CD4-positive, alpha-beta T cell treated with Interleukin-4 for 4 hours (primary cell): ENCODE measurements around the gene PPP1R2B.

ENCODE experiments used
- DNase-seq: peaks from one replicate; pipeline ENCODE4 v3.0.0-alpha.2; 2020

Gene PPP1R2B

GRCh38 chr5:156879665-156880285, 29.7 kb downstream of the PPP1R2B start:
- no peak for DNase-seq

GRCh38 chr5:156883316-156883875, 33.3 kb downstream of the PPP1R2B start:
- DNase-seq, result no peak

GRCh38 chr5:156888520-156888919, 38.4 kb downstream of the PPP1R2B start:
- DNase-seq, result no peak

- no peak for DNase-seq
These were observed 42.1 kb downstream of the PPP1R2B start for GRCh38 chr5:156892223-156892622.

GRCh38 chr5:156892864-156893263, 42.8 kb downstream of the PPP1R2B start:
- no peak for DNase-seq

GRCh38 chr5:156893517-156893916, 43.4 kb downstream of the PPP1R2B start:
- DNase-seq, result no peak

- DNase-seq, result no peak
These were observed 46.5 kb downstream of the PPP1R2B start for GRCh38 chr5:156896546-156896945.
